Neural cell (in vitro differentiated cells): ENCODE results near the gene FAM161B. TPM values are rescaled to one million over a fixed set of nuclear protein-coding genes. Genes with fewer than 3 reads are reported as not detected.

ENCODE experiments used
- H2AFZ ChIP-seq: fragments of 200-600, 300-800 bp; sonication (generic), shearing (Covaris generic); 2 replicates; pipeline ENCODE4 v1.6.0; 2014; ENCODE audit warnings: low read depth, mild to moderate bottlenecking, antibody characterized with exemption, low read length, moderate library complexity
- H3F3A ChIP-seq: fragments of 200-600 bp; shearing (Covaris generic); 2 replicates; pipeline ENCODE4 v1.6.1; 2016; ENCODE audit warnings: mild to moderate bottlenecking, moderate library complexity, mixed read lengths, antibody characterized with exemption, low read length; ENCODE audit not compliant: insufficient read depth, poor library complexity, severe bottlenecking
- H3K27ac ChIP-seq: fragments of 200-600, 300-800 bp; sonication (generic), shearing (Covaris generic); 2 replicates; pipeline ENCODE4 v1.5.1; 2014; ENCODE audit warnings: mild to moderate bottlenecking, low read length, moderate library complexity
- H3K27me3 ChIP-seq: fragments of 300-800, 200-600 bp; sonication (generic), shearing (Covaris generic); 2 replicates; pipeline ENCODE4 v1.6.0; 2014; ENCODE audit warnings: mild to moderate bottlenecking, low read depth, low read length, moderate library complexity; ENCODE audit not compliant: insufficient read depth
- H3K36me3 ChIP-seq: fragments of 300-800, 200-600 bp; sonication (generic), shearing (Covaris generic); 2 replicates; pipeline ENCODE4 v1.5.1; 2014; ENCODE audit warnings: mild to moderate bottlenecking, antibody characterized with exemption, low read length, moderate library complexity; ENCODE audit not compliant: insufficient read depth
- H3K4me2 ChIP-seq: fragments of 300-800, 200-600 bp; sonication (generic), shearing (Covaris generic); 2 replicates; pipeline ENCODE4 v1.6.0; 2014; ENCODE audit warnings: mild to moderate bottlenecking, low read length
- H3K4me3 ChIP-seq: fragments of 300-800, 200-600 bp; sonication (generic), shearing (Covaris generic); 2 replicates; pipeline ENCODE4 v1.5.1; 2014; ENCODE audit warnings: mild to moderate bottlenecking, low read length, moderate library complexity
- H3K79me2 ChIP-seq: fragments of 200-600 bp; shearing (Covaris generic); replicated peaks from 2 replicates; pipeline ENCODE4 v1.6.0; 2014; ENCODE audit warnings: mild to moderate bottlenecking, low read length, moderate library complexity; ENCODE audit not compliant: insufficient read depth
- H3K9ac ChIP-seq: fragments of 300-800, 200-600 bp; sonication (generic), shearing (Covaris generic); 2 replicates; pipeline ENCODE4 v1.6.1; 2016; ENCODE audit warnings: mild to moderate bottlenecking, low read length, mixed read lengths
- H3K9me2 ChIP-seq: fragments of 200-600 bp; shearing (Covaris generic); 2 replicates; pipeline ENCODE4 v1.6.1; 2016; ENCODE audit warnings: mild to moderate bottlenecking, low read length, mixed read lengths; ENCODE audit not compliant: insufficient read depth
- H3K9me3 ChIP-seq: fragments of 200-600, 300-800 bp; sonication (generic), shearing (Covaris generic); 2 replicates; pipeline ENCODE4 v1.6.1; 2016; ENCODE audit warnings: mild to moderate bottlenecking, mixed run types, low read length, moderate library complexity, mixed read lengths
- H4K20me1 ChIP-seq: fragments of 200-600 bp; shearing (Covaris generic); 2 replicates; pipeline ENCODE4 v1.6.1; 2016; ENCODE audit warnings: mild to moderate bottlenecking, mixed run types; ENCODE audit not compliant: insufficient read depth
- CTCF ChIP-seq: fragments of 450-650 bp; IDR thresholded peaks from 2 replicates; pipeline ENCODE4 v1.5.1; 2014; ENCODE audit warnings: antibody characterized with exemption, mild to moderate bottlenecking, moderate library complexity; ENCODE audit not compliant: poor library complexity, severe bottlenecking
- EP300 ChIP-seq: fragments of 450-650 bp; conservative IDR thresholded peaks from 2 replicates; pipeline ENCODE4 v1.6.1; 2014; ENCODE audit warnings: antibody characterized with exemption, mild to moderate bottlenecking, moderate library complexity; ENCODE audit not compliant: poor library complexity, severe bottlenecking
- EZH2 ChIP-seq: fragments of 200-600, 300-800 bp; shearing (Covaris generic), sonication (generic); IDR thresholded peaks from 2 replicates; pipeline ENCODE4 v1.6.1; 2014; ENCODE audit warnings: antibody characterized with exemption, low read length, borderline replicate concordance, mild to moderate bottlenecking; ENCODE audit not compliant: insufficient read depth, poor library complexity, severe bottlenecking
- MXI1 ChIP-seq: fragments of 450-650 bp; conservative IDR thresholded peaks from 2 replicates; pipeline ENCODE4 v1.6.1; 2014; ENCODE audit warnings: antibody characterized with exemption, mild to moderate bottlenecking; ENCODE audit not compliant: poor library complexity, severe bottlenecking
- POLR2AphosphoS5 ChIP-seq: IDR thresholded peaks from 2 replicates; pipeline ENCODE4 v1.6.1; 2012
- RAD21 ChIP-seq: fragments of 450-650 bp; conservative IDR thresholded peaks from 2 replicates; pipeline ENCODE4 v1.6.1; 2014; ENCODE audit warnings: antibody characterized with exemption, mild to moderate bottlenecking, moderate library complexity
- REST ChIP-seq: IDR thresholded peaks from 2 replicates; pipeline ENCODE4 v1.6.1; 2012; ENCODE audit warnings: borderline replicate concordance
- SMC3 ChIP-seq: fragments of 450-650 bp; conservative IDR thresholded peaks from 2 replicates; pipeline ENCODE4 v1.6.1; 2014; ENCODE audit warnings: antibody characterized with exemption, mild to moderate bottlenecking, moderate library complexity; ENCODE audit not compliant: poor library complexity
- TAF1 ChIP-seq: IDR thresholded peaks from 2 replicates; pipeline ENCODE4 v1.6.1; 2012; ENCODE audit warnings: low read depth
- polyA plus RNA-seq: library from polyadenylated mRNA; depleted of rRNA; stranded (reverse); fragments of >200 nt; gene quantifications from 2 replicates; pipeline ENCODE4 v1.2.3, GENCODE V29; 2014

The FAM161B gene
- polyA plus RNA-seq, 1 donor from 2014 or later = 12.2 TPM

- Histone ChIP-seq H4K20me1 (no peaks in the 10 kb centered on the region), H3K9me3 (no peaks in the 10 kb centered on the region), H3K79me2 (no peaks in the 10 kb centered on the region), H3K4me2 (no peak overlapping the region), H3K27ac (no peak overlapping the region), H3K9me2 (no peaks in the 10 kb centered on the region), H3F3A (no peaks in the 10 kb centered on the region), H3K36me3 (no peaks in the 10 kb centered on the region), H3K4me3 (no peak overlapping the region), H2AFZ (no peak overlapping the region), H3K9ac (no peak overlapping the region), H3K27me3 (no peaks in the 10 kb centered on the region)
- TF ChIP-seq CTCF = no peak
- TF ChIP-seq EZH2 = no peak
- TF ChIP-seq TAF1 = no peak
- TF ChIP-seq SMC3 = no peak
- no peak for TF ChIP-seq POLR2AphosphoS5
- TF ChIP-seq MXI1 = no peak
- TF ChIP-seq EP300 = no peak
- TF ChIP-seq REST = no peak
- TF ChIP-seq RAD21 = no peak
These were observed 48.1 kb upstream of the FAM161B start for GRCh38 chr14:73997944-73998447.

- Histone ChIP-seq H3K9me3 (no peaks in the 10 kb centered on the region), H3K79me2 (no peaks in the 10 kb centered on the region), H3F3A (no peaks in the 10 kb centered on the region), H3K27me3 (no peaks in the 10 kb centered on the region), H3K9ac (no peak overlapping the region), H3K27ac (no peak overlapping the region), H3K4me2 (no peak overlapping the region), H3K4me3 (no peak overlapping the region), H2AFZ (no peak overlapping the region), H3K36me3 (no peaks in the 10 kb centered on the region), H3K9me2 (no peaks in the 10 kb centered on the region), H4K20me1 (no peaks in the 10 kb centered on the region)
- TF ChIP-seq POLR2AphosphoS5 (no peak), SMC3 (no peak), CTCF (no peak), MXI1 (no peak), REST (no peak), EP300 (no peak), EZH2 (no peak), TAF1 (no peak), RAD21 (no peak)
These were observed 47.4 kb upstream of the FAM161B start for GRCh38 chr14:73997108-73997943.
